ENCODE results near the gene CCDC183. TPM values are rescaled to one million over a fixed set of nuclear protein-coding genes. Genes with fewer than 3 reads are reported as not detected.
"Not testable (repeated sequence)": the region's sequence is repeated elsewhere in the genome, so short reads cannot be mapped to it uniquely, and the experiment has no call there.

CCDC183 gene
- total RNA-seq, 2 donors from 2014 or later: 3.3 to 14.5 TPM

DNA sequence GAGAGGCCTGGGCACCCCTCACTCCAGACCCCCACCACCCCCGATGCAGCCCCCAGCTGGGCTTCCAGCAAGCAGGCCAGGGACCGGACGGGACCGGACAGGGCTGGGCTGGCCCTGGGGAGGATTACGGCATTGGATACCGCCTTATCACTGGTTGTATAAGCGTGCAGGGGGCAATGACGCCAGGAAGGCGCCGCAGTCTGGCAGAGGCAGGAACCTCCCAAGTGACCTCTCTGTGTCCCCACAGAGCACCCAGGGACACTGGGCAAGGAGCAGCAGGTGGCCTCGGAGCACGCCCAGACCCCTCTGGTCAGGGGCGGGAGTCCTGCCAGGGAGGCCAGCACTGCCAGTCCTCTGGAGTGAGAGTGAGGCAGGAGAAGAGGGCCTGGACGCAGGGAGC lies 31.1 kb upstream of the CCDC183 start:
- H3K27me3 ChIP-seq: no peaks in the 10 kb centered on the region
- DNase-seq (no peak), ATAC-seq (no peak)
- intact Hi-C loops (cut with DNase I): no loop called here
- H3K4me1 ChIP-seq: no peaks in the 10 kb centered on the region
- no peak overlapping the region for H3K27ac ChIP-seq
- no peak overlapping the region for H3K4me3 ChIP-seq
- no peak for TF ChIP-seq POLR2A (IDR thresholded peaks at IDR 0.05)
- TF ChIP-seq, protein P1, sequence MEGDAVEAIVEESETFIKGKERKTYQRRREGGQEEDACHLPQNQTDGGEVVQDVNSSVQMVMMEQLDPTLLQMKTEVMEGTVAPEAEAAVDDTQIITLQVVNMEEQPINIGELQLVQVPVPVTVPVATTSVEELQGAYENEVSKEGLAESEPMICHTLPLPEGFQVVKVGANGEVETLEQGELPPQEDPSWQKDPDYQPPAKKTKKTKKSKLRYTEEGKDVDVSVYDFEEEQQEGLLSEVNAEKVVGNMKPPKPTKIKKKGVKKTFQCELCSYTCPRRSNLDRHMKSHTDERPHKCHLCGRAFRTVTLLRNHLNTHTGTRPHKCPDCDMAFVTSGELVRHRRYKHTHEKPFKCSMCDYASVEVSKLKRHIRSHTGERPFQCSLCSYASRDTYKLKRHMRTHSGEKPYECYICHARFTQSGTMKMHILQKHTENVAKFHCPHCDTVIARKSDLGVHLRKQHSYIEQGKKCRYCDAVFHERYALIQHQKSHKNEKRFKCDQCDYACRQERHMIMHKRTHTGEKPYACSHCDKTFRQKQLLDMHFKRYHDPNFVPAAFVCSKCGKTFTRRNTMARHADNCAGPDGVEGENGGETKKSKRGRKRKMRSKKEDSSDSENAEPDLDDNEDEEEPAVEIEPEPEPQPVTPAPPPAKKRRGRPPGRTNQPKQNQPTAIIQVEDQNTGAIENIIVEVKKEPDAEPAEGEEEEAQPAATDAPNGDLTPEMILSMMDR (IDR thresholded peaks at IDR 0.05): no peak
- no peaks in the 10 kb centered on the region for H3K36me3 ChIP-seq (replicated peaks in 1 of 2; ENCODE audit: insufficient read depth in 1 of 2, low read depth in 2 of 2)
- 85% methylated on average over 12 of the region's 14 CpGs; no CpG with 5 or more reads in 1 of the 2 donors for WGBS, 2 donors
- H3K9me3 ChIP-seq: no peaks in the 10 kb centered on the region

DNA sequence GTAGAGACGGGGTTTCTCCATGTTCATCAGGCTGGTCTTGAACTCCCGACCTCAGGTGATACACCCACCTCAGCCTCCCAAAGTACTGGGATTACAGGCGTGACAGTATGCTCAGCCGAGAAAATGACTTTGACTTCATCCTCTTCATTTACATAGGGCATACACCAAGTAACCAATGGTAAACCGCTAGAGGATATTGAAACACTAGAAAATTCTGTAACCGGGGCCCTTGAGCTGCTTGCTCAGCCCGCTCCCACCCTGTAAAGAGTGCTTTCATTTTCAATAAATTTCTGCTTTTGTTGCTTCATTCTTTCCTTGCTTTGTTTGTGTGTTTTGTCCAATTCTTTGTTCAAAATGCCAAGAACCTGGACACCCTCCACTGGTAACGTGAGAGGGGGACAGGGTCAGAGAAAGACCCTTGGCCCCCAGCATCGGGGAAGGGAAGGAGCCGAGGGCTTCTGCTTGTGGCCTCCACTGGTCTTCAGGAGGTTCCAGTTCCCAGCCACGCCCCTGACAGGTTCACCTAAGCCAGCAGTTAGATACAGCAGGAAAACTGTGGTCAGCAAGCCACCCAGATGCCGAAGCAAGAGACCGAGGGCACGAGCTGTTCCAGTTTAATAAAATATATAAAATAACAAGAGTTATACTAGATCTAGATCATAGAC lies 30.3 kb upstream of the CCDC183 start:
- H3K27me3 ChIP-seq; DNase-seq; ATAC-seq; intact Hi-C loops (cut with DNase I); H3K27ac ChIP-seq; H3K4me1 ChIP-seq; H3K36me3 ChIP-seq (replicated peaks in 1 of 2; ENCODE audit: insufficient read depth in 1 of 2, low read depth in 2 of 2); H3K9me3 ChIP-seq; H3K4me3 ChIP-seq: not testable (repeated sequence)
- 73 to 75% methylated on average over 14 of the region's 14 CpGs for WGBS, 2 donors

DNA sequence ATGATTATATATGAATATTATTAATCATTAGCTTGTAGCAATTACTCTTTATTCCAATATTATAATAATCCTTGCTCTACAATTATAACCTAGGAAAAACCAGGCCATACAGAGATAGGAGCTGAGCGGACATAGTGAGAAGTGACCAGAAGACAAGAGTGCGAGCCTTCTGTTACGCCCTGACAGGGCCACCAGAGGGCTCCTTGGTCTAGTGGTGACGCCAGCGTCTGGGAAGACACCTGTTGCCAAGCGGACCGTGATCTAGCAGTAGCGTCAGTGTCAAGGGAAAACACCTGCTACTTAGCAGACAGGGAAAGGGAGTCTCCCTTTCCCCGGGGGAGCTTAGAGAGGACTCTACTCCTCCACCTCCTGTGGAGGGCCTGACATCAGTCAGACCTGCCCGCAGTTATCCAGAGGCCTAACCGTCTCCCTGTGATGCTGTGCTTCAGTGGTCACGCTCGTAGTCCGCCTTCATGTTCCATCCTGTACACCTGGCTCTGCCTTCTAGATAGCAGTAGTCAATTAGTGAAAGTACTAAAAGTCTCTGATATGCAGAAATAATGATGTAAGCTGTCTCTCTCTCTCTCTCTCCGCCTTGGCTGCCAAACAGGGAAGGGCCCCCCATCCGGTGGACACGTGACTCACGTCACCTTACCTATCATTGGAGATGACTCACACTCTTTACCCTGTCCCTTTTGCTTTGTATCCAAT lies 29.6 kb upstream of the CCDC183 start:
- TF ChIP-seq, protein P1 (IDR thresholded peaks at IDR 0.05): peak in 2 of 7 experiments; percentile 18 to 37
- H3K27ac ChIP-seq; H3K36me3 ChIP-seq (replicated peaks in 1 of 2; ENCODE audit: insufficient read depth in 1 of 2, low read depth in 2 of 2); ATAC-seq; H3K4me3 ChIP-seq; H3K4me1 ChIP-seq; H3K27me3 ChIP-seq; intact Hi-C loops (cut with DNase I); H3K9me3 ChIP-seq: not testable (repeated sequence)
- WGBS, 2 donors: 32 to 46% methylated on average over 12 to 18 of the region's 18 CpGs
- peak in 3 of 4 donors; percentile 63 to 67 (median 66) for DNase-seq

DNA sequence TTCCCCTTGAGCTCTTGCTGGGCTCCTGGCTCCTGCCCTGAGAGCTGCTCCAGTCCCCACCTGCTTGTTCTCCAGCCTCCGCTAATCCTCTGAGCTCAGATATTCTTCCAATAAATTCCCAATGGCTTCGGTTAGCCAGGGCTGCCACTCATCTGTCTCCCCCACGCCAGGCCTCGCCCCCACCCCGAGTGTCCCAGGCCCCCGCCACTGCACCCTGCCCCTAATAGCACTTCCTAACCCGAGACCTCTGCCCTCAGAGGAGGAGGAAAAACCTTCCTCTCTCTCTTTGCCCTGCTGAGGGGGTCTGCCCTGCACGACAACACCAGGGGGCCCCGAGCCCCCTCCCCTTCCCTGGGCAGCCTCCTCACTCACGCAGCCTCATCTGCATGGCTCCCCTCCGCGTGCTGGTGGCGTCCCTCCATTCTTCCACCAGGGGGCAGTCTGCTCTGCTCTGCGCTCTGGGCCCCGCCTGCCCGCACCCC lies 26.4 kb upstream of the CCDC183 start:
- Histone ChIP-seq H3K9me3 (no peaks in the 10 kb centered on the region), H3K4me3 (no peak overlapping the region), H3K36me3 (replicated peaks in 1 of 2; ENCODE audit: insufficient read depth in 1 of 2, low read depth in 2 of 2) (no peaks in the 10 kb centered on the region), H3K4me1 (no peaks in the 10 kb centered on the region), H3K27me3 (no peaks in the 10 kb centered on the region), H3K27ac (no peak overlapping the region)
- 11 to 15% methylated on average over 11 of the region's 16 CpGs for WGBS, 2 donors
- intact Hi-C loops (cut with DNase I): no loop called here
- TF ChIP-seq, protein P1 (IDR thresholded peaks at IDR 0.05): peak; percentile 38 to 54 (median 43)
- no peak for TF ChIP-seq POLR2A (IDR thresholded peaks at IDR 0.05)
- peak; percentile 77 for ATAC-seq
- peak; percentile 39 to 50 (median 42) for DNase-seq

DNA sequence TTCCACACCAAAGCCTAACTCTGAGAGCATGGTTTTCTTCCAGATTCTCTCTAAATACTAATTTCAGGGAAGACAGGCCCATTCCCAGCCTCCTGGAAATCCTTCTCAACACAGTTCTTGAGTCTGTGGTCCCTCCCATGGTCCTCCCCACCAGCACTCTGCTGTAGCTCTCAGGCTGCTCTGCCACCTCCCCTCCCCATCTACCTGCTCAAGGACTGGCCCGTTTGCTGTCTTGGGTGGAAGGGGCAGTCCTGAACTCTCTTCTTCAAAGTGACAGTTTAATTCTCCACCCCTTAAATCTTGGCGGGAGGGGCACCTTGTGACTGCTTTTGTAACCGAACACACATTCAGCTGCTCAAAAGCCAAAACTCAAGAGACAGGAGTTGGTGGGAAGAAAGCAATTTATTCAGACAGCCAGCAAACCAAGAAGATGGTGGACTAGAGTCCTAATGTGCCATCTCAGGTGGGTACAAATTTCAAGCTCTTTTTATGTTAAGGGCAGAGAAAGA lies 24.2 kb upstream of the CCDC183 start:
- Histone ChIP-seq H3K27me3 (no peaks in the 10 kb centered on the region), H3K4me1 (no peaks in the 10 kb centered on the region), H3K9me3 (no peaks in the 10 kb centered on the region), H3K36me3 (replicated peaks in 1 of 2; ENCODE audit: insufficient read depth in 1 of 2, low read depth in 2 of 2) (no peaks in the 10 kb centered on the region), H3K27ac (no peak overlapping the region), H3K4me3 (no peak overlapping the region)
- WGBS, 2 donors: 75 to 87% methylated on average over 3 of the region's 3 CpGs
- intact Hi-C loops (cut with DNase I): no loop called here
- DNase-seq (no peak), ATAC-seq (no peak)
- TF ChIP-seq, protein P1 (IDR thresholded peaks at IDR 0.05): no peak
- TF ChIP-seq POLR2A (IDR thresholded peaks at IDR 0.05): no peak

All from body of pancreas (tissue), 4 donors.